Skin epidermis (tissue), 12 donors: ENCODE data around the gene RALA.
"Not testable (repeated sequence)": the region's sequence is repeated elsewhere in the genome, so short reads cannot be mapped to it uniquely, and the experiment has no call there.

ENCODE experiments used
- H3K27ac ChIP-seq, 21 experiments: fragments of 200-600 bp; sonication (generic) in 11 of 21; one replicate each; pipeline ENCODE4 v1.5.0; 2020; ENCODE audit warnings: mild to moderate bottlenecking in 3 of 21, inconsistent platforms in 2 of 21, moderate library complexity in 2 of 21
- H3K4me3 ChIP-seq, 7 experiments: fragments of 200-600 bp; sonication (generic) in 2 of 7; one replicate each; pipeline ENCODE4 v1.5.0; 2020; ENCODE audit warnings: inconsistent platforms in 2 of 7, mild to moderate bottlenecking in 2 of 7, moderate library complexity in 1 of 7

The RALA gene

DNA sequence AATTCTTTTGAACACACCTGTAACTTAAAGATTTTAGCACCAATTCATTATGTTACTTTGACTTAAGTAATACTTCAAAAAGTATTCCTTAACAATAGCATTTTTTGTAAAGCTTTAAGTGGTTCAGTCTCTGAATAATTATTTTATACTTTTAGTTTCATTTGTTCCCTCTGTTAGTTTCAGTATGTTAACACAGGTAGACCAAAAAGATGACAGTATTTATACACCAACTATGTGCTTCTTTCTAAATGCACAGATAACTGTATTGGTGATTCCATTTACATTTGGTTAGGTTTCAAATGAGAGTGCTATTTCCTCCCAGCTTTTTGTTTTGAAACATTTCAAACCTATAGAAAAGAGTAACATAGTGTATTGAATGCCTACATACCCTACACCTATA is 14.0 kb downstream of the RALA start:
- no peak overlapping the region for H3K4me3 ChIP-seq
- no peak overlapping the region for H3K27ac ChIP-seq

DNA sequence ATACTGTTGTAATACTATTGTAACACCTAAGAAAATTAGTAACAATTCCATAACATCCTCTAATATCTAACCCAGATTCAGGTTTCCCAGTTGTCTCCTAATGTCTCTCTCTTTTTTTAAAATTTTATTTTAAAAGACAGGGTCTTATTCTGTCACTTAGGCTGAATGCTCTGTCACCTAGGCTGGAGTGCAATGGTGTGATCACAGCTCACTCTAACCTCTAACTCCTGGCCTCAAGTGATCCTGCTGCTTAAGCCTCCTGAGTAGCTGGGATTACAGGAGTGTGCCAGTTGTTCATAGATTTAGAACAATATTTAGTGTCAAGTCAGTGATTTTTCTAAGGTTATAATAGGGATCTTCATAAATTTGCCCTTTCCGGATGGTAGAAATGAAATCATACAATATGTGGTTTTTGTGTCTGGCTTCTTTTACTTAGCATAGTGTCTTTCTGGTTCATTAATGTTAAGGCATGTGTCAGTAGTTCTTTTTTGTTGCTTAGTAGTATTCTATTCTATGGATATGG is 14.7 kb downstream of the RALA start:
- Histone ChIP-seq H3K27ac (no peak overlapping the region), H3K4me3 (no peak overlapping the region)

DNA sequence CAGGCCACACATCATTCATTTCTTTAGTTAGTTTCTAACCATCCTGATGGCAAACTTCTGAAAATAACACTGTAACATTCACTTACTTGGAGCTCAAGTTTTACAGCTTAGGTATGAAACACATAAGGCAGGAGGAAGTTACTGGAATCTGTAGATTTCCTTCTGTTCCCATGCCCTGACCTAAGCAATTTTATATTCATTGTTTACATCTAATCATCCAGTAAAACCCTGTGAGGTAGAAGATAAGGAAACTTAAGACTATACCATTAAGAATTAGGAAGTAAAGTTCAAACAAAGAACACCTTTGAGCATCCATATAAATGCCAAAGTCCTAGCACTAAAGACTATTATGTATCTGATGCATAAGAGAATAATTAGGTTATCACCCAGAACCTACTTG is 19.5 kb downstream of the RALA start:
- Histone ChIP-seq H3K27ac (no peak overlapping the region), H3K4me3 (no peak overlapping the region)

DNA sequence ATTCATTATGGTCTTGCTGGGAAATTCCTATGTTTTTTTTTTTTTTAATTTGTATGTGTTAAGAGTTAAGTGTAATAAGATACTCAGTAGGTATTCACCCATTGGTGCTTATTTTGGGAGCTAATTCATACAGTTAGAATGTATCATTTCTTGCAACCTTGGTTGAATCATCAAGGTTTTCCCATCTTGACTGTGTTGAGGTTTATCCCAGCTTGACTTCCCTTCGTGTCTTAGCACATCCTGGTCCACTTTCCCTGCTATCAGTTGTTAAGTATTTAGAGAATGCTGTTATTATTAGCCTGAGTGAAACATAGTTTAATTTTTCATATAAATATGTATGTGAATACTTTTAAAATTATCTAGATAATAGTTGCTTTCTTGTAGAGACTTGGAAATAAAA is 20.8 kb downstream of the RALA start:
- Histone ChIP-seq H3K27ac (no peak overlapping the region), H3K4me3 (no peak overlapping the region)

DNA sequence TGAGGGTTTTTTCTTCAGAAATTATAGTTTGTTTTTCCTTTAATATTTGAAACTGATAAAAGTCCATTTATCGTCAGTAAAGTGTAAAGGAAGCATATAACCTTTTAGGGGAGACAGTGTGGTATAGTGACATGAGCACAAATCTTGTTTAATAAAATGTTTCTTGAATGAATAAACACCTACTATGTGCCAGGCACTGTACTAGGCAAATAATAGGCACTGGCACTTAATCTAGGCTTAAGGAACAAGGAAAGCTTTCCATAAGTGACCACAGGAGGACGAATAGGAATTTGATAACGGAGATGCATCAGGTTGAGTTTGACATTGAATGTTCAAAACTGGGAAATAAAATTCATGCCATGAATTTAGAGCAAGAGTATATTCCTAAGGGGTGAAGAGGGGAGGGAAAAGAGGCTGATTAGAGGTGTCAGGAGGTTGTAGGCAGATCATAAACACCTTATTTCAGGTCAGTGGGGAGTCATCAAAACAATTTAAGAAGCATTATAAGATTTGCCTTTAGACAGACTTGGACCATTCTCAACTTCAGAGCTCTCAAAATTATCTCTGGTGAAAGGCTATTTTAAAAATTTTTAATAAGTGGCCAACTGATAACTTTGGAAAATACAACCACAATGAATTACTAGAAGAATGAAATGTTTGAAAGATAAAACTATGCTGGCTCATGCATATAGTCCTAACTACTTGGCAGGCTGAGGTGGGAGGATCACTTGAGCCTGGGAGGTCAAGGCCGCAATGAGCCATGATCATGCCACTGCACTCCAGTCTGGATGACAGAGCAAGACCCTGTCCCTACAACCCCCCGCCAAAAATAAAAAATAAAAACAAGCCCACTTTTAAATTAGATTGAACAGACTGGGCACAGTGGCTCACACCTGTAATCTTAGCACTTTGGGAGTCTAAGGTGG is 22.4 kb downstream of the RALA start:
- Histone ChIP-seq H3K27ac (no peak overlapping the region), H3K4me3 (no peak overlapping the region)

DNA sequence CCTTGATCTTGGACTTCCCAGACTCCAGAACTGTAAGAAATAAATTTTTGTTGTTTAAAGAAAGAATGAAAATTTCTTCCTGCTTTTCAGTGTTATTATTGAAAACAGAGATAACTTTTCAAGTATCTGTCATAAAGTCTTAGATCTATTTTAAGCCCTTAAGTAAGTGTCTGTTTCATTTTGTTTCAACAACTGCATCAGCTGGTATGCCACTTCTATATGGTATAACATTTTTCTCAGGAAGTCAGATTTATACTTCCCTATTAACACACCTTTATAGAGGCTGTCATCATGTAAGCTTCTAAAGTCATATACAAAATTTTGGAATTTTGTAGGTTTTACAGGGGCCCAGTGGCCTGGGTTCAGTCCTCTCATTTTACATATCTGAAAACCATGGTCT is 24.4 kb downstream of the RALA start:
- Histone ChIP-seq H3K4me3 (no peak overlapping the region), H3K27ac (no peak overlapping the region)

DNA sequence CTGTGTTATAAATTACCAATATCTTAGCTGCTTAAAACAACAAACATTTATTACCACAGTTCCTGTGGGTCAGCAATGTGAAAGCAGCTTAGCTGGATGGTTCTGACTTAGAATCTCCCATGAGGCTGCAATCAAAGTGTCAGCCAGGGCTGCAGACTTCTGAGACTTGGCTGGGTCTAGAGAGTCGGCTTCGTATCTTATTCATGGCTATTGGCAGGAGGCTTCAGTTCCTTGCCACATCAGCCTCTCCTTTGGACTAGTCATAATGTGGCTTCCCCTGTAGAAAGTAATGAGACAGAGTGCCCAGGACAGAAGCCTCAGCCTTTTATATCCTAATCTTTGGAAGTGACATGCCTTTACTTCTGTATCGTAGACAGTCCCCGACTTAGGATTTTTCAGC is 27.3 kb downstream of the RALA start:
- H3K4me3 ChIP-seq = no peak overlapping the region
- H3K27ac ChIP-seq = peak overlapping the region in 5 of 21 experiments; percentile 27 to 72 (median 43)

DNA sequence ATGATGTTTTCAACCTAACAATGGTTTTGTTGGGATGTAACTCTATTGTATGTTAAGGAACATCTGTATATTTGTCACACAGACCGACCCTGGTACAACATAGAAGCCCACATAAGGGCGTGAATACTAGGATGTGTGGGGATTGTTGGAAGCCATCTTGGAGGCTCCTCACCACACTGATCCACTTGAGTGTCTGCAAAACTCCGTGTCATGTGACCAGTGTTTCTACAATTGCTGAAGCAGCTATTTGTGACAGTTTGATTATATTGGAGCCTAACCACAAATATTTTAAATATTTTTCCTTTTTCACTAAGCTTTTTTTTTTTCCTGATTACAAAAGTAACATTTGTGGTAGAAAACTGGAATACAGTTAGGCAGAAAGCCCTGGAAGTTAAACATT is 27.9 kb downstream of the RALA start:
- Histone ChIP-seq H3K27ac (peak overlapping the region in 5 of 21 experiments; percentile 38 to 72 (median 47)), H3K4me3 (no peak overlapping the region)

DNA sequence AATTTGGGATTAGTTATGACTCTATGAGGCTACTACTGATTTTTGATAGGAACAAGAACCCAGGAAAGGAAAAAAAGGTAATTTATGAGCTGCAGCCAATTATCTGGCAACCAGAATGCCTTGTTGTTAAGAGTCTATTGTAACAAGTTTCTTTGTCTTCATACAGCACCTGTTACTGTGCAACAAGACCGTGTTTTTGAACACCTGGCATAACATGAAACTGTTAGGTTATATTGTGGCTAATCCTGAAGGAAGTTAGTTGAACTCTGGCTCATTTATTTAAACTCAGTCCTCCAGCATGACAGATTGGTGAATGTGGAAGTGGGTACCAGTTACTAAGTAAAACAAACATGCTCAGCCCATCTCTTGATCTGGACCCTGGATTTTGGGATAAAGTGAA is 33.0 kb downstream of the RALA start:
- H3K27ac ChIP-seq = no peak overlapping the region
- no peak overlapping the region for H3K4me3 ChIP-seq

DNA sequence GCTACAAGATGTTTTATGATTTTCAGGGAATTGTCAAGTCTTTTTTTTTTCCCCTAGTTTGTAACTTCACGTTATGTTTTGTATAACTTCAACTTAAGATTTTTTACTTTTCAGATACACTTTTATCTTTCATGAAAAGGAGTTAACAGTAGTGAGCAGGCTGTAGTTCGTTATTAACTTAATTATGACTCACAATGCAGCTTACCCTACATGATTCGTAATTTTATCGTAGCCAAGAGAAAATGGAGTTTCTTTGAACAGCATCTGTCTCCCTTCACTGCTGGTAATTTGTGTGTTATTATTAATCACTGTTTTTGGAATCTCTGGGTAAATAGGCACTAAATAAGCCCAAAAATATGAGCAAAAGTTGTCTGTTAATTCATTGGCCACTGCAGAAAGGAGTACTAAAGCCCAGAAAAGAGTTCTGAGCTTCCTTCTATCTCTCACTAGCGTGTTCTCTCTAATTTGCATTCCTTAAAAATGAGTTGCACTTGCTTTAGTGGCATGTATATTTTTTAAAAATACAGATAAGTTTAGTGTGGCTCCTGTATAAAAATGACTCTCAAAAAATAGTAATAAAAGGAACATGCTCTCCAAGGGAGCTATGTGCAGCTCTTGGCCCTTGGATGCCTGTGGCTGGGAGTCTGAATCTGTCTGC is 36.1 kb downstream of the RALA start:
- Histone ChIP-seq H3K27ac (no peak overlapping the region), H3K4me3 (no peak overlapping the region)

DNA sequence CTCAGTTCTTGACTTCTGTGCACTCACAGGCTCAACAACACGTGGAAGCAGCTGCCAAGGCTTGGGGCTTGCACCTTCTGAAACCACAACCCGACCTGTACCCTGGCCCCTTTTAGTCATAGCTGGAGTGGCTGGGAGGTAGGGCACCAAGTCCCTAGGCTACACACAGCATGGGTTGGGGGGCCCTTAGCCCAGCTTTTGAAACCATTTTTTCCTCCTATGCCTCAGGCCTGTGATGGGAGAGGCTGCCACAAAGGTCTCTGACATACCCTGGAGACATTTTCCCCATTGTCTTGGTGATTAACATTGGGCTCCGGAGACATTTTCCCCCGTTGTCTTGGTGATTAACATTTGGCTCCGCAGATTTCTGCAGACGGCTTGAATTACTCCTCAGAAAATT is 38.6 kb downstream of the RALA start:
- Histone ChIP-seq H3K4me3 (no peak overlapping the region), H3K27ac (no peak overlapping the region)

DNA sequence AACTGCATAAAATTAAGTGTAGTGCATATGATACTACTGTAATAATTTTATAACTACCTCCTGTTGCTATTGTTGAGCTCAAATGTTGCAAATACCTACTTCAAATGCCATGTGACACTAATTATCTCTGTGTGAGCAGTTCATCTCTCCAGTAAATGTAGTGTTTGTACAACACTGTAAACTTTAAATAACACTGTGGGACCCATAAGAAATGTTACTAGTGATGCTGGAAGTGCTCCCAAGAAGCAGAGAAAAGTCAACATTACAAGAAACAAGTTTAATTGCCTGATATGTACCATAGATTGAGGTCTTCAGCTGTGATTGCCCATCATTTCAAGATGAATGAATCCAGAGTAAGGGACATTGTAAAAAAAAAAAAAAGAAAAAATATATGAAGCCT is 39.9 kb downstream of the RALA start:
- H3K27ac ChIP-seq = no peak overlapping the region
- no peak overlapping the region for H3K4me3 ChIP-seq

DNA sequence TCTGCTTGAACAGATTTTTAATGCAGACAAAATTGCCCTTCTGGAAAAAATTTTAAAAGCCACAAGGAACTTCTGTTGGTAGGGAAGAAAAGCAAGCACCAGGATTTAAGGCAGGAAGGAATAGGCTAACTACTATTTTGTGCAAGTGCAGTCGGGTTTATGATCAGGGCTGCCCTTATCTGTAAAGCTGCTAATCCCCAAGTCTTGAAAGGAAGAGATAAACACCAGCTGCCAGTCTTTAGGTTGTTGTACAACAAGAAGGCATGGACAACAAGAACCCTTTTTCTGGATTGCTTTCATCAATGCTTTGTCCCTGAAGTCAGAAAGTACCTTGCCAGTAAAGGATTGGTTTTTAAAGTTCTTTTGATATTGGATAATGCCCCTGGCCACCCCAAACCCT is 40.7 kb downstream of the RALA start:
- Histone ChIP-seq H3K4me3 (no peak overlapping the region), H3K27ac (no peak overlapping the region)

DNA sequence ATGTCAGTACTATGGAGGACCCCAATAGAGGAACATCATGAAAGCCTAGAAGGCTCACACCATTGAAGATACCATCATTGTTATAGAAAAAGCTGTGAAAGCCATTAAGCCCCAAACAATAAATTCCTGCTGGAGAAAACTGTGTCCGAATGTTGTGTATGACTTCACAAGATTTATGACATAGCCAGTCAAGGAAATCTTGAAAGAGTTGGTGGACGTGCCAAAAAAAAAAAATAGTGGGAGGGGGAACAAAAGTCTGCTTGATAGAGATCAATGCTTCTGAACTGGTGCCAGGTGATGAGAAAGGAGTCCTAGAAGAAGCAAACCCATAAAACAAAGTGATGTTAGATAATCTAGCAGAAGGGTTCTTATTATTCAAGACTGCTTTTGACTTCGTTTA is 41.2 kb downstream of the RALA start:
- Histone ChIP-seq H3K27ac (no peak overlapping the region), H3K4me3 (no peak overlapping the region)

DNA sequence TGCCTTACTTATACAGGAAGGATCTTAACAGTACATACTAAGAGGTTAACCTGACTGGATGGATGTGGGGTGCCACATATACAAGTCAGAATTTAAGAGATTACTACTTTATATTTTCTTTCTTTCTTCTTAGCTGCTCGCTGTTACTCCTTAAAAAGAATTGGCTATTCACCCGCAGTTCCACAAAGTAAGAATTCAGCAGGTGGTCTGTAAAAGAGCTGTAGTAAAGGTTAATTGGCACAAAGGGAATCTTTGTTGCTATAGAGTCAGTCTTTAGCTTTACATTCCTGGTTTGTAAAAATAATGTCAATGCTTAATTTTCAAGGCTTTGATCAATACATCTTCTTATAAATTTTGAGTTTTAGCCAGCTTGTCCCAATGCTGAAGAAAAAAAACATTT is 43.2 kb downstream of the RALA start:
- no peak overlapping the region for H3K4me3 ChIP-seq
- no peak overlapping the region for H3K27ac ChIP-seq

DNA sequence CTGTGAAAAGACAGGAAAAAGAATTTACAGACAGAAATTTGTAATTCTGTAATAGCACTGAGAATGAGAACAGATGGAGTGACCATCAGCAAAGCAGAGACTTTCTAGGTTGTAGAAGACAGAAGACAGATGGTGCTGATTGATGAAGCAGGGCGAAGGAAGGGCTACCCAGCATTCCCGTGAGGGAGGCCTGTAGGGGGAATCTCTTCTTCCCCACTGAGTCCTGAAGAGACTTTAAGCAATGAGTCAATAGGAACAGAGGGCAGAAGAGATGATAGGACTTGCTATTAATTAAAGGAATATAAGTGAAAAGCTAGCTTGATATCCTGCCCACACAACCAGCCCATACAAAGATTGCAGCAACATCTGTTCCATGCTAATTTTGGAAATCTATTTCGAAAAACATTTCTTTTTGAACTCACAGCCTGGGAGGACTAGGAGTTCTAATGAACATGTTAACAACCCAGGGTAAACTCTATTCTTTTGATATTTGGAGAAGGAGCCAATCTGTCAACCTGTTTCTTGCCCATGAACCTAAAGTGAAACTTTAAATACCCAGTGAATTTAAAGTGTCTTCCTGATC is 44.1 kb downstream of the RALA start:
- Histone ChIP-seq H3K27ac (no peak overlapping the region), H3K4me3 (no peak overlapping the region)

DNA sequence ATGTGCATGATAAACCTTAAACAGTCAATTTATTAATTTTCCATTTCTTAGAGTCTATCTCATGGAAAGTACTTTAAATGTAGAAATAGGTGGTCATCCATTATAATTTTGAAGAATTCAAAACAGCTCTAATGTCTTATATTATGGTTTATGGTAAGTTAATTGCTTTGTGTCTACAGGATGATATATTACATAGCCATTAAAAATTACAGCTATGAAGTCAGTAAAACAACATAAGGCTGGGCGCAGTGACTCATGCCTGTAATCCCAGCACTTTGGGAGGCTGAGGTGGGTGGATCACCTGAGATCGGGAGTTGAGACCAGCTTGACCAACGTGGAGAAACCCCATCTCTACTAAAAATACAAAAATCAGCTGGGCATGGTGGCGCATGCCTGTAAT is 44.9 kb downstream of the RALA start:
- not testable (repeated sequence) for H3K27ac ChIP-seq, H3K4me3 ChIP-seq

DNA sequence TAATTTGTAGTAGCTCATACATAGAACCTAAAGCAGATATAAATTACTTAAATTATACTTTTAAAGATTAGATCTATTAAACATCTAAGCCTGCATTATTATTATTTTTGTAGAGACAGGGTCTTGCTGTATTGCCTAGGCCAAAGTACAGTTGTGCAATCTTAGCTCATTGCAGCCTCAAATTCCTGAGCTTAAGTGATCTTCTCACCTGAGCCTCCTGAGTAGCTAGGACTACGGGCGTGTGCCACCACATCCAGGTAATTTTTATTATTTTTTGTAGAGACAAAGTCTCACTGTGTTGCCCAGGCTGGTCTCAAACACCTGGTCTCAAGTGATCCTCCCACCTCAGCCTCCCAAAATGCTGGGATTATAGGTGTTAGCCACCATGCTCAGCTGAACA is 46.7 kb downstream of the RALA start:
- Histone ChIP-seq H3K27ac (no peak overlapping the region), H3K4me3 (no peak overlapping the region)

DNA sequence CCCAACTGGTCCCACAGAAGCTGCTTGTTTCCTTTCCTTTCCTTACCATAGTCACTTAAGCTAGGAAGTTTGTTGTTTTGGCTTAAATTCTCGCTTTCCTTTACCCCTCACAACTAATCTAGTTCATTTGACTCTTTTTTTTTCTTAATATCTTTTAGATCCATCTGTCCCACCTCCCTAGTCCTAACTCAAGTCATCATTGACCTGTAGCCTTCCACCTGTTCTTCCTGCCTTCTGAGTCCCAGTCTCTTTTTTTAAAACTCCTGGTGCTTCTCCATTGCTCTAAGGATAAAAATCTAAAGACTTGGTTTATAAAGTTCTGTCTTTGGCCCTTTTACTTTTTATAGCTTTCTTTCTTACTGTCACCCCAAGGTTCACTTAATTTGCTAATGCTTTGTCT is 47.6 kb downstream of the RALA start:
- no peak overlapping the region for H3K4me3 ChIP-seq
- H3K27ac ChIP-seq = no peak overlapping the region

DNA sequence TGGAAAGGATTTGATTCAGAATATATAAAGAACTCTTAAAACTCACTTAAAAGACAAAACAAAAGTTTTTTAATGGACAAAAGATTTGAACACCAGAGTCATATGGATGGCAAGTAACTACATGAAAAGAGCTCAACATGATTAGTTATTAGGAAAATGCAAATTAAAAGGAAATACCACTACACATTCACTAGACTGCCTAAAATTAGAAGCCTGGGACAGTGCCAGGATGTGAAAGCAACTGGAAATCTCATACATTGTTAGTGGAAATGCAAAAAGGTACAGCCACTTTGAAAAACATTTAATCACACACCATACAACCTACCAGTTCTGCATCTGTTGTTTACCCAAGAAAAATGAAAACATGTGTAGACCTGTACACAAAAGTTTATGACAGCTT is 48.8 kb downstream of the RALA start:
- Histone ChIP-seq H3K27ac (no peak overlapping the region), H3K4me3 (no peak overlapping the region)

DNA sequence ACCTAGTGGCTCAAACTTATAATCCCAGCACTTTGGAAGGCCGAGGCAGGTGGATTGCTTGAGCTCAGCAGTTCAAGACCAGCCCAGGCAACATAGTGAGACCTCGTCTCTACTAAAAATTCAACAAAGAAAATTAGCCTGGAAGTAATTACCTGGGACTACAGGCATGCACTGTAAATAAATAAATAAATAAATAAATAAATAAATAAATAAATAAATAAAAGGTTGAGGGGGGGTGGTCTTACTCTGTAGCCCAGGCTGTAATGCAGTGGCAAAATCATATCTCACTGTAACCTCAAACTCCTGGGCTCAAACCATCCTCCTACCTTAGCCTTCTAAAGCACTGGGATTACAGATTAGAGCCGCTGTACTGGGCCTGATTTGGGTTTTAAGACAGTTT is 50.5 kb downstream of the RALA start:
- no peak overlapping the region for H3K27ac ChIP-seq

More for the DNA sequence above, 50.5 kb downstream of the RALA start:
- no peak overlapping the region for H3K4me3 ChIP-seq
